ENCODE measurements around the gene SEMA3G.

GRCh38 chr3:52490939-52491526 lies 46.1 kb upstream of the SEMA3G start:
- TF ChIP-seq ZNF274 (IDR thresholded peaks at IDR 0.05; ENCODE audit: low read depth, low read length) (no peak), YY1 (IDR thresholded peaks at IDR 0.05; ENCODE audit: insufficient read depth, insufficient read length) (no peak)
